HG03558 (cell line): ENCODE results near the gene ESYT2.

Experiments used
- ATAC-seq: cut with Tn5 transposase; IDR thresholded peaks from one replicate; pipeline ENCODE4 v1.9.1; 2021; ENCODE audit warnings: moderate number of reproducible peaks; ENCODE audit not compliant: unreplicated experiment; ENCODE audit errors: extremely low read depth

Gene ESYT2

DNA sequence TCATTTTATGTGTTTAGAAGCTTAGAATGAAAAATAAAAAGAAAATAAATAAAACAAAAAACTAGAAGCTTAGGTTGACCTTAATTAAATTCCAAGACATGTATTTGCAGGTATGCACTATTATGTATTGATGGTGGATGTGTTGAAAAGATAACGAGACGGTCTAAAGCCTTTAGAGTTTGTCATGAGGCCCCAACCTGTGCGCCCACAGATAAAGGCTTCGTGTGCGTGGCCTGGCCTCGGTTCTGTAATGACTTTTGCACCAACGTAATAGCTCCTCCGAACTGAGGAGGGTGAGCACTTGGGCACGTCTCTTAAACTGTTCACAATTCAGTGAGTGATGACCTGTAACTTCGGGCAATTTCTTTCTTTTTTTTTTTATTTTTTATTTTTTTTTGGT, 81.0 kb downstream of the ESYT2 start:
- ATAC-seq = no peak

DNA sequence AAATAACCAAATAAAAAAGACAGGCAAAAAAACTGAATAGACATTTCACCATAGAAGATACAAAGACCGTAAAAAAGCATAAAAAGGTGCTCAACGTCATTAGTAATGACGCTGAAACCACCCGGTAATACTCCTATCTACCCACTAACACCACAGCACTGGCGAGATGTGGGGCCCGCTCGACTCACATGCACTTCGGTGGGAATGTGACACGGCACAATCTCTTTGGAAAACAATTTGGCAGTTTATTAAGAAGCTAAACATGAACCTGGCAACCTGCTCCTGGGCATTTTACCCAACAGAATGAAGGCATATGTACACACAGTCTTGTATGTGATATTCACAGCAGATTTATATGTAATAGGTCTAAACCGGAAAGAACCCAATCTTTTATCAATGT, 81.9 kb downstream of the ESYT2 start:
- no peak for ATAC-seq

DNA sequence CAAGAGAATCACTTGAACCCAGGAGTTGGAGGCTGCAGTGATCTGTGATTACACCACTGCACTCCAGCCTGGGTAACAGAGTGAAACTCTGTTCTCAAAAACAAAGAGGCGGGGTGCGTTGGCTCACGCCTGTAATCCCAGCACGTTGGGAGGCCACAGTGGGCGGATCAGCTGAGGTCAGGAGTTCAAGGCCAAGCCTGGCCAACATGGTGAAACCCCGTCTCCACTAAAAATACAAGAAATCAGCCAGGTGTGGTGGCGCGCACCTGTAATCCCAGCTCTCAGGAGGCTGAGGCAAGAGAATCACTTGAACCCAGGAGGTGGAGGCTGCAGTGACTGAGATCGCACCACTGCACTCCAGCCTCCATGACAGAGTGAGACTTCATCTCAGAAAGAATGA, 82.4 kb downstream of the ESYT2 start:
- no peak for ATAC-seq

- no peak for ATAC-seq
Observed at GRCh38 chr7:158745057-158745715, 84.1 kb downstream of the ESYT2 start.

DNA sequence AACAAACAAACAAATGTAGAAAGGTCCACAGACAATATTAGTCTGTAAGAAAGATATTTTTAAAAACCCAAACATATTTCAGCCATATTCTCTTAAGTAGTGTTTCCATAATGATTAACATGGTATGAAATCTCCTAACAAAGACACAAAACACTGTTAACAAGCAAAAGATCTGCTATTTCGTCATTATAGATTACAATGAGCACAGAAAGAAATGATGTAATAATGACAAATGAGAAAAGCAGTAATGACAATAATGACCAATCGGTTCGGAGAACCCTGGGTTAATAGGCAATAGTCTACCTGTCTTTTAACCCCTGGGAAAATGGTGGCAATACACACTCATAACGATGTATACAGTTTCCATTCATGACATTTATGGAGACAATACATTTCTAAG, 85.2 kb downstream of the ESYT2 start:
- no peak for ATAC-seq

- ATAC-seq = no peak
Observed at GRCh38 chr7:158743219-158743618, 86.1 kb downstream of the ESYT2 start.

DNA sequence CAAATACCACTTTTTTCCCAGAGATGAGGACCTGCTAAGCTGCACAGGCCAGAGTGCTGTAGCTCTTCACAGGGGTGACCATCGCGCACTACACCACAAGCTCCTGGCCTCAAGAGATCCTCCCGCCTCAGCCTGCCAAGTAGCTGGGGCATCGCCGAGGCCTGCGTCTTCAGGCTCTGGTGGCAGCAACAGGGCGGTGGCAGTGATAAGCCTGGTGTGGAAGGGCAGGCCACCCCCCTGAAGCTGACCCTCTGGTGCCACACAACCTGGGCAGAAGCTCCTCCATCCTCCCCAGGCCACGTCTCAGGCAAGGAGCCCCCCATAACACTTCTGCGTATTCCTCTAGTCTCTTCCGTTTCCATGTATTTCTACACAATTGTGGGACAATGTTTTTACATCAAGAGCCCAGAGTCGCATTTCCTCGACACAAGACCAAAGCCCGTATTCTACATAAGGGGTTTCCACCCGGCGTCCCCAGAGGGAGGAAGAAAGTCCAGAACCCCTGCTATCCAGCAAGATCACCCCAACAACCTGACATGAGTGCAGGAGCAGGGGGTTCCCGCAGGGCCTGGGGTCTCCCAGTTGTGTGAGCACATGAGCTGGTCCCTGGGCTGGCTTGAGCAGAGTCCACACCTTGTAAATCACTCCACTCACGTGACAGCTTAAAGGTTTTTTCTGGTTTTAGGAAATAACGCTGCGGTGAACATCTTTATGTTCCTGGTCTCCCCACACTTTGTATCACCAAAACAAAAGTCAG, 87.1 kb downstream of the ESYT2 start:
- ATAC-seq = no peak

DNA sequence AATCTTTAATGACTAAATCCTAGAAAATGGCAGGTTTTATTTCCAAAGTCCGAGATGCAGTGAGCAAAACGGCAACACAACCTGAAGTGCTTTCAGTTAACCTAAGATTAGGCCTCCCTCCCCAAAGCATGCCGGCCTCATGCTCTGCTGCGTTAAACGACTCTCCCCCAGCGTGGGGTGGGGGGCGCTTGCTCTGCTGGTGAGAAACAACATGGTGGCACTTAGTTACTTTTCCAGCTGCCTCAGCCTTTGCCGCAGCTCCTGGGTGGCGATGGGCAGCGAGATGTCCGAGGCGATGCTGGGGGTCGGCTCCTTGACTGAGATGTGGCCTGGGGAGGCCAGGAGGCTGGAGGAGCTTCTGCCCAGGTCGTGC, 88.0 kb downstream of the ESYT2 start:
- ATAC-seq = no peak

GRCh38 chr7:158740657-158741293, 88.5 kb downstream of the ESYT2 start:
- ATAC-seq = no peak

DNA sequence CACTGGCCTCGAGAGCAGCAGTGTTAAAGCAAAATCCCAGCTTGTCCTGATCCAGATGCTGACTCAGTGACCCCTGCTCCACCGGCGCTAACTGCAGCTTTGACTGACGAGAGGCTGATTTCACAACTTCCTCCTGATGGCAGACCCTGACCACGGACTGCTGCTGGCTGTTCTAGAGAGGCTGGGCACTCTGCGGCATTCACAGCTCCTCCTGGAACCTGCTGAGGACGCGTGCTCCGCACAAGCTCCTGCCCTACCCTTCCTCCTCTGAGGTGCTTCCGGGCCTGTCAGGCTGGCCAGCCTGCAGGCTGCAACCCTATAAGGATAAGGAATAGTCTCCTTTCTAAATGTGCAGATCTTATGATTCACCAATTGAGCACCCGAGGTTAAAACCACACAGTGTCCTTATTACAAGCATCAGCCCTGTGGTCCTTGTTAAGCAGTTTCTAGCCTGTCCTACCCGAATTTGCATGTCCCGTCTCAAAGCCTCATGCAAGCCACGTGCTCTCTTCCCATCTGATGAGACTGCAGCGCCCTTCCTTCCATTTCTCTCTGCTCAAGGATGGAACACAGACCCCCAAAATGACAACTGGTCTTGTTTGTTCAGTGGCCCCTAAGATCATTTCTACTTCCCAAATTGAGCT, 89.2 kb downstream of the ESYT2 start:
- no peak for ATAC-seq

GRCh38 chr7:158738841-158739240, 90.5 kb downstream of the ESYT2 start:
- no peak for ATAC-seq

DNA sequence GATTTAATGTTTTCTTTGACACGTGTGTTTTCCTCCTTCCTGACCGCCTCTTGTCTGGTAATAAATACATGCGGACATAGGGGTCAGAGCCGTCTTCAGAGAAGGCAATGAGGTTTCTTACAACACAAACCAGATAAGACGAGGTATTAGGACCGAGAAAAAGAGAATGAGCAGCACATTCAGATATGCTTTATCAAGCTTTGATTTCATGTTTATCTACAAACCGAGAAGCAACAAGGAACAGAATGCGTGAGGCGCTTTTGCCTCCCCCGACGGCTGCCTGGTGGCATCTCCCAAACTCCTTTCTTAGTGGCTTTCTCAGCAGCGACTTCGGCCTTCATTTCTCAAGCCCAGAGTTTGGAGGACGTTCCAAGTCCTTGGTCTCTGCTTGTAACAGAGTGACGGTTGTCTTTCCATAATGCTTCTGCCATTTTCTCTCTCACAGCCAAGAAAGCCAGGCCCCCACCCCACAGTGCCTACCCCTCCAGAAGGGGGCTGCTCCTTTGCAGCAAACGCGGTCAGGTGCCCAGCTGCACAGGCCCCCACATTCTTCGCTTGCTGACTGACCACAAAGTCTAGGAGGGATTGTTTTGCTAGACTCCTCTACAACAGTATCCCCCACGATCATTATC, 92.1 kb downstream of the ESYT2 start:
- no peak for ATAC-seq

GRCh38 chr7:158735935-158736334, 93.4 kb downstream of the ESYT2 start:
- no peak for ATAC-seq

DNA sequence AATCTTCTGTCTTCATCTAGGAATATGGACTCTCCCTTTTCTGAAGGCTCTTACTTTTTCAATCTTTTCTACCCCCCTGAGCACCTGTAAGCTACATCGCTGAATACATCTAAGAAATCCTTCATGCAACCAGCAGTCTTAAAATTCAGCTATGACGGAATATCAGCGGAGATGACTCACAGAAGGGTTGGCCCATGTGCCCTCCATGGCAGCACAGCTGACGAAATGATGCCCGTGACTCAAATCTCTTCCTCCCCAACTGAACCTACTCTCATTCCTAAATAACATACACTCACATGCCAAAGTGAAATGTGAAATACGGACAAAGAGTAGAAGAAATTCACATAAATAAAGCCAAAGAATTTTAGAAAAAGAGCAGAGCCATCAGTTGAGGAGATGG, 94.4 kb downstream of the ESYT2 start:
- no peak for ATAC-seq

- no peak for ATAC-seq
Observed at GRCh38 chr7:158733775-158734494, 95.4 kb downstream of the ESYT2 start.

DNA sequence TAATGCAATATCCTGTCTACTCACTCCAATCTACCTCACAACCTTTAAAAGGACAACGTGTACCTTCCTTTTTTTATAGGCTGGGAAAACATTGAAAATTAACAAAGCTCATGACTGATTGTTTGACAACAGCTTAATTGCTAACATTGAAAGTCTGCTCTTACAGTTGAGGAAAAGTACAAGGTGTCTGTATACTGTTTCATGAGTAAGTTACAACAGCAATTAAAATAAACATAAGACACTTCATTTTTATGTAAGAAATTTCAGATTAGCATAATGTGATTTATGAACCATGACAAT, 96.1 kb downstream of the ESYT2 start:
- no peak for ATAC-seq

GRCh38 chr7:158732494-158733219, 96.7 kb downstream of the ESYT2 start:
- ATAC-seq = no peak

GRCh38 chr7:158731761-158732160, 97.5 kb downstream of the ESYT2 start:
- no peak for ATAC-seq
